ACHN (cell line): ENCODE measurements around the gene GIGYF2.
"Not testable (repeated sequence)": the region's sequence is repeated elsewhere in the genome, so short reads cannot be mapped to it uniquely, and the experiment has no call there.

Experiments used
- DNase-seq: peaks from one replicate; pipeline ENCODE4 v3.0.0-alpha.2; 2015
- in situ Hi-C: cut with HindIII; loops from 2 replicates; pipeline ENCODE4 v1.10.0; 2017; ENCODE audit warnings: low sequenced_read_pairs, low pct_ligation_motif_present, low pct_unique_long_range_greater_than_20kb

The GIGYF2 gene

DNA sequence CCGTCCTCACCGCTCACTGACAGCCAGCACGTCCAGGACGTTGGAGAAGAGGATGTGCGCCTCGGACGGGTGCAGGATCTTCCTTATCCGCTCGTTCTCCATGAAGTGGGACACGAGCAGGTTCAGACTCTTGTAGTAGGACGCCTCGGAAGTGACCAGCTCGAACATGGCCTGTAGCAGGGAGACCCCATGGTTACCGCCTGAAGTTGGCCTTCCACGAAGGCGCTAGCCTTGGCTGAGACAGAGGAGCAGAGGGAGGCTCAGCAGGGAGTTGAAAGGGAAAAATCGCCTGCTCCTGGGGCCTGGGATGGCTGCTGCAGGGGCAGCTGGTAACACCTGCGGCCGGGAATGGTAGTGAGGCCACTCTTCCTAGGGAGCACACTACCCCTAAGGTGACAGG is 197.6 kb downstream of the GIGYF2 start:
- in situ Hi-C loops, result no loop called here
- no peak for DNase-seq

DNA sequence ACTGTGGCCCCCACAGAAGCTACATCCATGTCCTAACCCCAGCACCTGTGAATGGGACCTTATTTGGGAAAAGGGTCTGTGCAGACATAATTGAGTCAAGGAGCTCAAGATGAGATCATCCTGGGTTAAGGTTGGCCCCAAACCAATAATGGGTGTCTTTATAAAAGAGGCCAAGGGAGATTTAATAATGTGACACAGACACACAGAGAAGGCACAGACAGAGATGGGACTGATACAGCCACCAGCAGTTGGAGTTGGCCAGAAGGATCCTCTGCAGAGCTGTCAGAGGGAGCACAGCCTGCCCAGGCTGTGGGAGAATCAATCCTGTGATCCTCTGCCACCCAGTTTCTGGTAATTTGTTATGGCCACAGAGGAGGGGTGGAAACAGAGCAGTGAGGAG is 199.0 kb downstream of the GIGYF2 start:
- no peak for DNase-seq
- in situ Hi-C loops, result no loop called here

DNA sequence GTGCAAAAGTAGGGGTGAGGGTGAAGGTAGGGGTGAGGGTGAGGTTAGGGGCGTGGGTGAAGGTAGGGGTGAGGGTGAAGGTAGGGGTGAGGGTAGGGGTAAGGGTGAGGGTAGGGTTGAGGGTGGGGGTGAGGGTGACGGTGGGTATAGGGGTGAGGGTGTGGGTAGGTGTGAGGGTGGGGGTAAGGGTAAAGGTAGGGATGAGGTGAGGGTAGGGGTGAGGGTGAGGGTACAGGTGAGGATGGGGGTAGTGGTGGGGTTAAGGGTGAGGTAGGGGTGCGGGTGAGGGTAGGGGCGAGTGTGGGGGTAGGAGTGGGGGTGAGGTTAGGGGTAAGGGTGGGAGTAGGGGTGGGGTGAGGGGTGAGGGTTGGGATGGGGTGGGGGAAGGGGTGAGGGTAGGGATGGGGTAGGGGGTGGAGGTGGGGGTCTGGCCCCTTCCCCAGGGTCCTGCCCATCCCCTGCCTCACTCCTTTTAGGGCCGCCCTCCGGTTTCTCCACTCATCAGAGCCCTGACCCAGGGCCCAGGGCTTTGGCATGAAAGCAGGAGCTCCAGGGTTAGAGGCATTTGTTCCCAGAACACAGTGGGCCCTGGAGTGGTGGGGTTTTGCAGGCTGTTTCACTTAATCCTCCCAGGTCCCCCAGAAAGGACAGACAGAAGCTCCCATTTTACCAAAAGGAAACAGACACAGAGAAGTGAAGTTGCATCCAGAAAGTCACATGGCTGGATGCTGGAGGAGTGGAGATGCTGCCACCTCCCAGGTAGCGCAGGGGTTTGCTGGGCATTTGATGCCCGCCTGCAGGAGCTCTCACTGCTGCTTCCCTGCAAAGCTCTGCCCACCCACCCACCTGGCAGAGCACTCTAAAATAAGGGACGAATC is 199.8 kb downstream of the GIGYF2 start:
- DNase-seq, result no peak
- in situ Hi-C loops, result no loop called here

DNA sequence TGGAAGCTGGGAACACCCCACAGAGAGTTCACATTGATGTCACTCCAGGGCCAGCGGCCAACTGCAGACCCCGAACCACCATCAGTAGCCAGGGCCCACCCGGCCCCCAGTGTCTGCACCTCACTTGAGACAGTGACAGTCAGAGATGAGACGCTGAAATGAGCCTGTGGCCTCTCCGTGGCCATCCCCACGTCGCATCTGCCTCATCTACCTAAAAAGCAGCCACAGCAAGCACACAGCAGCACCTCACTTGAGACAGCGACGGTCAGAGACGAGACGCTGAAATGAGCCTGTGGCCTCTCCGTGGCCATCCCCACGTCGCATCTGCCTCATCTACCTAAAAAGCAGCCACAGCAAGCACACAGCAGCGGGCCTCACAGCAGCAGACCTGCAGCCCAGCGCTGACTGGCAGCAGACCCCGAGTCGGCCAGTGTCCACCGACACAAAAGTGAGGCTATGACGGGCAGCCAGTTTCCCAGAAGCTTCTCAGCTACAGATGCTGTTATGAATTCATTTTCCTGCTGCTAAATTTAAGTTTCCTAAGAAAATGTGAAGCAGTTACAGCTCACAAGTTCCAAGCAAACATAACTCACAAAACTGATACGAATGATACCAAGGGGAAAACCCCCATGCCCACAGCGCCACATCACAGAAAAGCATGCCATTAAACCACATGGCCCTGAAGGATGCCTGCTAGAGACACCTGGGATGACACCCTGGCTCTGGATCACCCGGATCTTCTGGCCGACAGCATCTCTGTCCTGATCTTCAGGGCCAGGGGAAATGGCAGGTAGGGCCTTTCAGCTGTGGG is 200.7 kb downstream of the GIGYF2 start:
- in situ Hi-C loops, result no loop called here
- no peak for DNase-seq

DNA sequence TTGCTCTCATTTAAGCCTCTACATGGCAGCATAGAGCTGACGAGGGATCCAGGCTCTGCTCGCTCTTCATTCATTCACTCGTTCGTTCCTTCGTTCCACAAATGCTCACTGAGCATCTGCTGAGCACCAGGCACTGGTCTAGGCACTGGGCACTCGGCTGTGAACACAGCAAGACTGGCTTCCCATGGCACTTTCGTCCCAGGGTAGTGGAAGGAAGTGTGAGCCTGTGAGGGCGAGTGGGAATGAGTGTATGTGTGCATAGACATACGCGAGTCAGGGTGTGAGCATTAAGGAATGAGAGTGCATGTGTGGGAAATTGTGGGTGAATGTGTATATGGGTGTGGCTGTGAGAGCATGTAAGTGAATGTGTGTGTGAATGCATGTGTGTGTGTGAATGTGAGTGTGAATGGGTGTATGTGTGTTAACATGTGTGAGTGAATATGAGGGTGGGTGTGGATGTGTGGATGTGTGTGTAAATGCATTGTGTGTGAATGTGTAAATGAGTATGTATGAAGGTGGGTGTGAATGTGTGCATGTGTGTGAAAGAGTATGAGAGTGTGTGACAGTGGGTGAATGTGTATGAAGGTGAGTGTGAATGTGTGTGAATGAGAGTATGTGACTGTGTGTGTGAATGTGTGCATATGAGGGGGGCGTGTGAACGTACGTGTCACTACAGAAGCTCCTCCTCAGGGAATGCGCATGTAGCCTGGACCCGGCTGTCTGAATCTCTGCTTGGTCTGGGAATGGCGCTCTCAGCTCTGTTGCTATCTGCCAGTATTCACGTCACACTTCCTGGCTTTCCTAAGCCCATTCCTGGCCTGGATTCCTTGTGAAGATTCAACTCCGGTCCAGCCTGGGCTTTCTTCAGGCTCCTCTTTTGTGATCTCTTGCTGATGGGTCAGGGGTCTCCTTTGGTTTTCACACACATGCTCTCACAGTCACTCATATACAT is 201.7 kb downstream of the GIGYF2 start:
- in situ Hi-C loops, result no loop called here

DNA sequence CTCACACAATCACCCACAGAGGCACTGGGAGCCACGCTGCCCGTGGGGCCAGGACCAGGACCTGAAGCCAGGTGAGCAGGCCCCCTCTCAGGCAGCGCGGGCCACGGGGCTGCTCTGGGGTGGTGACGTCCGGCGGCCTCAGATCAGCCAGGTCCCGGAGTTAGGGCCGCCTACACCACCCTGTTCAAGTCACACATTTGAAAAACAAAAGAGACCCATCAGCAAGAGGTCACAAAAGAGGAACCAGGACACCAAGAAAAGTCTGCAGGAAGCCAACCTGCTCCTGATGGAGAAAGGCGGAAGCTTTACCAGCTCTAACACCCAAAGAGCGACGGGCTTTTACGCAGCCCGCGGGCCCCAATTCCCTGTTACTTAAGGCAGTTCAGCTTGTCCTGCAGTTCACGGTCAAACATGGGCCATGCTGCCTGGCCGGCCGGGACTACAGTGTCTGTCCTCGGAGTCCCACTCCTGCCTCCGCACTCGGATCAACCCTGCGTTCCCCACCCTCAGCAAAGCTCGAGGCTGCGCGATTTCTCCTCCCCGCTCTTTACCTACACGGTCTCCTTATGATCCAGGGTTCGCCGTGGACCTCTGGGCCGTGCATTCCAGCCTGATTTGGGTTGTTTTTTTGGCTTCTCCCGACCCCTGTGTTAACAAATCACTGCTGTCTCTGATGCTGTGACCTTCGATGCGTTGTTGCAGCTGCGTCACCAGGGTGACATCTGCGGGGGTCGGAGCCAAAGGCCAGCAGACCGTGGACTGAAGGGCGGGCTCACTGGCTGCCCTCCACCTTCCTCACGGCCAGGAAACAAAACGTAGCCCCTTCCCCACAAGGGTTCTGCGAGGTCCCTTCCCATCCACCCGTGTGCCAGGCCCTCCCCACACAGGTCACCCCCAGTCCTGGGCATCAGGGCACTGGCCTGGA is 203.9 kb downstream of the GIGYF2 start:
- in situ Hi-C loops, result no loop called here

More for the DNA sequence above, 201.7 kb downstream of the GIGYF2 start:
- no peak for DNase-seq

DNA sequence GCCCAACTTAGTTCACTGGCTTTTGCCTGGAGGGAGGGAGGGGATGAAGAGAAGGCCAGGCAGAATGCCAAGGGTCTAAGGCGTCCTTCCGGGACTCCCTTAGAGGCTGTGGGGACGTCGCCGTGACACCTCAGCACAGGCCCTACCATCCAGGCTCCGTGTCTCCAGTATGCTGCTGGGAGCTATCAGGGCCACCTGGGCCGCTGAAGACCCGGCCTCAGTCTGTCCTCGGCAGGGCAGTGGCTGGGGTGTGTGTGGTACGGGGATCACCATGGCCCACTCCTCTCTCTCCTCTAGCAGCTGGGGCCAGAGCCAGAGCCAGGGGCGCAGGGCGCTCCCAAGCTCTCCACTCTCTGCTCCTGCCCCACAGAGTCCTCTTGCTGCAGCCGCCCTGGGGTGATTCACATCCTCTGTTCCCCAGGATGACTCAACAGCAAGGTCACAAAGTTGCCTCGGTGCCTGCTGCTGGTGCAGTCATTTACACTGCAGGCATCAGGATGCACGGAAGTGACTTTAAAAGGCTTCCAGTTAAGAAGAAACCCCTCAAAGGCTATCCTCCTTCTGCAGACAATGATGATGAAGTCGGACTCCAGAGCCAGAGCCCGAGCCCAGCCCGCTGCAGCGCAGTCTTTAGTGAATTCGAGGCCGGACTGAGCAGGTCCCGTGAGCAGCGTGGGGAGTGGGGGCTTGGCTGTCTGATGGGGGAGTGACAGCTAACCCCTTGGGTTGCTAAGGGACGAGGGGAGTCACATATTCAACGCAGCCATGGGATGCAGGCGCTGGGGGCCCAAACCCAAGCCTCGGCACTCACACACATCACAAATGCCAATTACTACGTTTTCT is 204.8 kb downstream of the GIGYF2 start:
- in situ Hi-C loops, result no loop called here
- DNase-seq, result peak; percentile 91

More for the DNA sequence above, 203.9 kb downstream of the GIGYF2 start:
- no peak for DNase-seq

DNA sequence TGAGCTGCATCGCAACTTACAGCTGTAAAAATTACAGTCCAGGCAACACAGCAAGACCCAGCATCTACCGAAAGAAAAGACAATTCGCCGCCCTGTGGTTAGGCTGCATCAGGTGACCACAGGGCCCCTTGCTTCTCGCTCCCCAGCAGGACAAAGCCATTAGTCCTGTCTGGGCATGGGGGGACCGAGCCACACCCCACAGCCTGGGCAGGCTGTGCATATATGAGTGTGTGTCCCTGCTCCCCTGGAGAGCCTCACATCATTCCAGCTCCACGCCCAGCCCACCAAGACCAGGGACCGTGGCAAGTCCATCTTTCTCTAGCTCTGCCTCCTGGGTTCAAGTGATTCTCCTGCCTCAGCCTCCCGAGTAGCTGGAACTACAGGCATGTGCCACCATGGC is 206.9 kb downstream of the GIGYF2 start:
- in situ Hi-C loops, result no loop called here
- DNase-seq, result no peak

DNA sequence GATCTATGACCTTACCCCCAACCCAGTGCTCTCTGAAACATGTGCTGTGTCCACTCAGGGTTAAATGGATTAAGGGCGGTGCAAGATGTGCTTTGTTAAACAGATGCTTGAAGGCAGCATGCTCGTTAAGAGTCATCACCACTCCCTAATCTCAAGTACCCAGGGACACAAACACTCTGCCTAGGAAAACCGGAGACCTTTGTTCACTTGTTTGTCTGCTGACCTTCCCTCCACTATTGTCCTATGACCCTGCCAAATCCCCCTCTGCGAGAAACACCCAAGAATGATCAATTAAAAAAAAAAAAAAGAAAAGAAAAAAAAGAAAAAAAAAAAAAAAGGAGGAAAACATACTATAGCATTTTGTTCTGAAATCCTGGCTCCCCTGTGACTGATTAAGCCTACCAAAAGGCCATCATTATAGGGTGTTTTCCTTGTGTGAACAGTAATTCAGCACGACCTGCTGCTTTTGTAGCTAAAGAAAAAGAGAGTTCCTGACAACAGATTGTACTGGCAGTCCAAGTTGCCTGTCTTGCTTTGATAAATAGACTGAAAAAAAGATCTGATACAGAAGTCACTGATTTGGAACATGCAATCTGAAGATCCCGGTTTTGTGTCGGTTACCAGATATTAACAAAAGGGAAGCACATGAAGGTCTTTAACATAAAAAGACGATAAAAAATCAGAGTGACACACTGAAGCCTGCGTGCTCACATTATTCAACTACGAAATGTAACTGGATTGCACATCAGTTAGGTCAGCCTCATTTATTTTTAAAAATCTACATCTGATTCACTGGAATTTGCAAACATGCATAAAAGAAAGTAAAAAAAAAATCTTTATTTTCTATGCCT is 210.0 kb downstream of the GIGYF2 start:
- in situ Hi-C loops, result not testable (repeated sequence)

DNA sequence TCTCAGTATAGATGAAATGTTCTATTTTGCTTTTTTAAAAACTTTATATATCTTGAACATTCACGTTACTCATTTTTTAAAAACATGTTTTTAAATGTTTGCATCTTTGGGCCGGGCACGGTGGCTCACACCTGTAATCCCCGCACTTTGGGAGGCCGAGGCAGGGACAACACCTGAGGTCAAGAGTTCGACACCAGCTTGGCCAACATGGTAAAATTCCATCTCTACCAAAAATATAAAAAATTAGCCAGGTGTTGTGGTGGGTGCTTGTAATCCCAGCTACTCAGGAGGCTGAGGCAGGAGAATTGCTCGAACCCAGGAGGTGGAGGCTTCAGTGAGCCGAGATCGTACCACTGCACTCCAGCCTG is 210.6 kb downstream of the GIGYF2 start:
- DNase-seq, in situ Hi-C loops: not testable (repeated sequence)

More for the DNA sequence above, 210.0 kb downstream of the GIGYF2 start:
- not testable (repeated sequence) for DNase-seq

DNA sequence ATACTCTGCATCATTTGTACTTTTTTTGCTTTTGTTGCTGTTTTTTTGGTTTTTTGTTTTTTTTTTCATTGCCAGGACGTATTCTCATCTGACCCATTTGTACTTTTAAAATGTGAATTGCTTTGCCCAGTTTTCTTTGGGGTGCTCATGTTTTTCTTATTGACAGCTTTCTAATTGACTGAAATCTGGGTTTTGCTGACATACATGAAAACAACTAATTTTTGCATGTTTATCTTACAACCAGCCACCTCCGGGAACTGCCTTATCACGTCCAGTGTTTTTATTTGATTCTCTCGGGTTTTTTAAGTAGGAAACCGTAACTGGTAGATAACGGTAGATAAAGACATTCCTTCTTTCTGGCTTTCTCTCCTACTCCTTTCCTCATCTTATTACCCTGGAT is 211.6 kb downstream of the GIGYF2 start:
- no peak for DNase-seq
- in situ Hi-C loops, result no loop called here
